ENCODE measurements around the gene ABL1. TPM values are rescaled to one million over a fixed set of nuclear protein-coding genes. Genes with fewer than 3 reads are reported as not detected.

Gene ABL1
- polyA plus RNA-seq, 1 donor from 2014 or later, result 18.5 TPM

DNA sequence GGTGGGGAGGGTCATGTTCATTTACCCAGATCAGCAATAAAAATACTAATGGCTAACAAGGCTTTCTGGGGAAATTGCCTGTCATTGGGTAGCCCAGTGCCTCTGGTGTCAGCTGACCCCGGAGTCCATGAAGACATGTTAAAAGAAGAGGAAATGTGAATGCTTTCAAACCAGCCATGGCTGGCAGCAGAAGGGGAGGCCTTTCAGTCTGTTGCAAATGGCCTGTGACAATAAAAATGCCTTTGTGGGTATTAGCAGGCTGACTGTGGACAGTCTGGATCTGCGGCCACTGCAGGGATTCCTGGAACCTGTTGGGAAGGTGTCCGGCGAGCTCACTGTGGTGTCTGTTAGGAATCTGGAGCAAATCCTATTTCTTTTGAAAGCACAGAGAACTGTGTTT is 7.5 kb downstream of the ABL1 start:
- Histone ChIP-seq H3K79me2 (replicated peaks; ENCODE audit: insufficient read depth, low read length) (peaks cover 85% of the 10 kb centered on the region), H3K4me3 (ENCODE audit: low read length) (peak overlapping the region; percentile 25), H3K27ac (ENCODE audit: low read length) (no peak overlapping the region), H3K4me2 (ENCODE audit: low read length) (no peak overlapping the region), H3K27me3 (ENCODE audit: insufficient read depth, low read depth, low read length) (no peaks in the 10 kb centered on the region), H3K9ac (ENCODE audit: low read length) (no peak overlapping the region), H3F3A (ENCODE audit: insufficient read depth, low read length, poor library complexity, severe bottlenecking) (no peaks in the 10 kb centered on the region), H3K9me3 (ENCODE audit: low read length) (no peaks in the 10 kb centered on the region), H3K36me3 (ENCODE audit: insufficient read depth, low read length) (no peaks in the 10 kb centered on the region), H2AFZ (ENCODE audit: low read depth, low read length) (no peak overlapping the region), H4K20me1 (ENCODE audit: insufficient read depth) (no peaks in the 10 kb centered on the region), H3K9me2 (ENCODE audit: insufficient read depth, low read length) (no peaks in the 10 kb centered on the region)
- TF ChIP-seq EZH2 (IDR thresholded peaks at IDR 0.05; ENCODE audit: borderline replicate concordance, insufficient read depth, low read length, poor library complexity, severe bottlenecking) (no peak), RAD21 (conservative IDR thresholded peaks at IDR 0.05) (no peak), CTCF (IDR thresholded peaks at IDR 0.05; ENCODE audit: poor library complexity, severe bottlenecking) (no peak)

- no peak overlapping the region for H3K27ac ChIP-seq (ENCODE audit: low read length)
- no peaks in the 10 kb centered on the region for H3K27me3 ChIP-seq (ENCODE audit: insufficient read depth, low read depth, low read length)
- no peak overlapping the region for H3K9ac ChIP-seq (ENCODE audit: low read length)
- H3K4me3 ChIP-seq (ENCODE audit: low read length), result peak overlapping the region; percentile 6
- H3F3A ChIP-seq (ENCODE audit: insufficient read depth, low read length, poor library complexity, severe bottlenecking), result no peaks in the 10 kb centered on the region
- no peaks in the 10 kb centered on the region for H3K36me3 ChIP-seq (ENCODE audit: insufficient read depth, low read length)
- no peaks in the 10 kb centered on the region for H3K9me3 ChIP-seq (ENCODE audit: low read length)
- H3K9me2 ChIP-seq (ENCODE audit: insufficient read depth, low read length), result no peaks in the 10 kb centered on the region
- no peaks in the 10 kb centered on the region for H4K20me1 ChIP-seq (ENCODE audit: insufficient read depth)
- TF ChIP-seq CTCF (IDR thresholded peaks at IDR 0.05; ENCODE audit: poor library complexity, severe bottlenecking), result no peak
- no peak for TF ChIP-seq SMC3 (conservative IDR thresholded peaks at IDR 0.05; ENCODE audit: poor library complexity)
- TF ChIP-seq MXI1 (conservative IDR thresholded peaks at IDR 0.05; ENCODE audit: poor library complexity, severe bottlenecking), result no peak
- TF ChIP-seq RAD21 (conservative IDR thresholded peaks at IDR 0.05), result no peak
- TF ChIP-seq, protein P1, sequence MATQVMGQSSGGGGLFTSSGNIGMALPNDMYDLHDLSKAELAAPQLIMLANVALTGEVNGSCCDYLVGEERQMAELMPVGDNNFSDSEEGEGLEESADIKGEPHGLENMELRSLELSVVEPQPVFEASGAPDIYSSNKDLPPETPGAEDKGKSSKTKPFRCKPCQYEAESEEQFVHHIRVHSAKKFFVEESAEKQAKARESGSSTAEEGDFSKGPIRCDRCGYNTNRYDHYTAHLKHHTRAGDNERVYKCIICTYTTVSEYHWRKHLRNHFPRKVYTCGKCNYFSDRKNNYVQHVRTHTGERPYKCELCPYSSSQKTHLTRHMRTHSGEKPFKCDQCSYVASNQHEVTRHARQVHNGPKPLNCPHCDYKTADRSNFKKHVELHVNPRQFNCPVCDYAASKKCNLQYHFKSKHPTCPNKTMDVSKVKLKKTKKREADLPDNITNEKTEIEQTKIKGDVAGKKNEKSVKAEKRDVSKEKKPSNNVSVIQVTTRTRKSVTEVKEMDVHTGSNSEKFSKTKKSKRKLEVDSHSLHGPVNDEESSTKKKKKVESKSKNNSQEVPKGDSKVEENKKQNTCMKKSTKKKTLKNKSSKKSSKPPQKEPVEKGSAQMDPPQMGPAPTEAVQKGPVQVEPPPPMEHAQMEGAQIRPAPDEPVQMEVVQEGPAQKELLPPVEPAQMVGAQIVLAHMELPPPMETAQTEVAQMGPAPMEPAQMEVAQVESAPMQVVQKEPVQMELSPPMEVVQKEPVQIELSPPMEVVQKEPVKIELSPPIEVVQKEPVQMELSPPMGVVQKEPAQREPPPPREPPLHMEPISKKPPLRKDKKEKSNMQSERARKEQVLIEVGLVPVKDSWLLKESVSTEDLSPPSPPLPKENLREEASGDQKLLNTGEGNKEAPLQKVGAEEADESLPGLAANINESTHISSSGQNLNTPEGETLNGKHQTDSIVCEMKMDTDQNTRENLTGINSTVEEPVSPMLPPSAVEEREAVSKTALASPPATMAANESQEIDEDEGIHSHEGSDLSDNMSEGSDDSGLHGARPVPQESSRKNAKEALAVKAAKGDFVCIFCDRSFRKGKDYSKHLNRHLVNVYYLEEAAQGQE (IDR thresholded peaks at IDR 0.05; ENCODE audit: borderline replicate concordance), result no peak
- no peak for TF ChIP-seq POLR2AphosphoS5 (IDR thresholded peaks at IDR 0.05)
- TF ChIP-seq EZH2 (IDR thresholded peaks at IDR 0.05; ENCODE audit: borderline replicate concordance, insufficient read depth, low read length, poor library complexity, severe bottlenecking), result no peak
- no peak for TF ChIP-seq TAF1 (IDR thresholded peaks at IDR 0.05; ENCODE audit: low read depth)
- TF ChIP-seq EP300 (conservative IDR thresholded peaks at IDR 0.05; ENCODE audit: poor library complexity, severe bottlenecking), result no peak
- no peak overlapping the region for H2AFZ ChIP-seq (ENCODE audit: low read depth, low read length)
- peaks cover 81% of the 10 kb centered on the region for H3K79me2 ChIP-seq (replicated peaks; ENCODE audit: insufficient read depth, low read length)
- H3K4me2 ChIP-seq (ENCODE audit: low read length), result no peak overlapping the region
These were observed 8.2 kb downstream of the ABL1 start for GRCh38 chr9:130843049-130843908.

All from neural cell (in vitro differentiated cells).